WTC11 (cell line): ENCODE results near the gene UBE3C. TPM values are rescaled to one million over a fixed set of nuclear protein-coding genes. Genes with fewer than 3 reads are reported as not detected.

Experiments
- ATAC-seq: fragments of 200-7000 bp; cut with Tn5 transposase; 2 replicates; pipeline ENCODE4 v1.10.0; 2021; ENCODE audit warnings: mild to moderate bottlenecking, moderate library complexity
- CTCF ChIA-PET: fragments of 300-600 bp; sonication (Branson Sonifier 250); formaldehyde crosslinking; loops from one replicate; lab custom pipeline; 2021; ENCODE audit warnings: antibody characterized with exemption; lab: Charles Lee
- POLR2A ChIA-PET: fragments of 350-600 bp; sonication (Branson Sonifier 250); formaldehyde crosslinking; loops from one replicate; lab custom pipeline; 2021; ENCODE audit warnings: antibody characterized with exemption; lab: Charles Lee
- DNase-seq: peaks from one replicate; pipeline ENCODE4 v3.0.0; 2021; ENCODE audit warnings: low spot score
- H3K27ac Mint-ChIP-seq: 2 replicates; pipeline ENCODE4 v1.8.0; 2021; ENCODE audit warnings: mixed read lengths
- H3K27me3 Mint-ChIP-seq: 2 replicates; pipeline ENCODE4 v1.8.0; 2021; ENCODE audit warnings: low read depth, mild to moderate bottlenecking, moderate library complexity, mixed read lengths
- H3K36me3 Mint-ChIP-seq: 2 replicates; pipeline ENCODE4 v1.8.0; 2021; ENCODE audit warnings: mixed read lengths
- H3K4me1 Mint-ChIP-seq: 2 replicates; pipeline ENCODE4 v1.8.0; 2022; ENCODE audit warnings: mixed read lengths
- H3K4me3 Mint-ChIP-seq: 2 replicates; pipeline ENCODE4 v1.8.0; 2021; ENCODE audit warnings: mild to moderate bottlenecking, moderate library complexity, mixed read lengths
- H3K9me3 Mint-ChIP-seq: 2 replicates; pipeline ENCODE4 v1.8.0; 2021; ENCODE audit warnings: mixed read lengths
- ATF6 ChIP-seq: sonication (generic); formaldehyde crosslinking; IDR thresholded peaks from 2 replicates; pipeline ENCODE4 v1.8.1; 2023; ENCODE audit warnings: mild to moderate bottlenecking, missing genetic modification reagents
- EMX1 ChIP-seq: fragments of 250-450 bp; sonication (Bioruptor Pico); IDR thresholded peaks from 2 replicates; pipeline ENCODE4 v1.8.0; 2021; ENCODE audit warnings: mild to moderate bottlenecking
- ETV6 ChIP-seq: sonication (generic); formaldehyde crosslinking; IDR thresholded peaks from 2 replicates; pipeline ENCODE4 v1.8.1; 2022; ENCODE audit warnings: mild to moderate bottlenecking, missing genetic modification reagents
- GRHL2 ChIP-seq: fragments of 250-450 bp; sonication (Bioruptor Pico); IDR thresholded peaks from 2 replicates; pipeline ENCODE4 v1.8.0; 2022; ENCODE audit warnings: mild to moderate bottlenecking, moderate library complexity; ENCODE audit not compliant: insufficient replicate concordance, severe bottlenecking
- MXD4 ChIP-seq: fragments of 250-450 bp; sonication (Bioruptor Pico); IDR thresholded peaks from 2 replicates; pipeline ENCODE4 v1.8.0; 2021; ENCODE audit warnings: mild to moderate bottlenecking, moderate library complexity, borderline replicate concordance
- MYBL2 ChIP-seq: sonication (generic); formaldehyde crosslinking; IDR thresholded peaks from 2 replicates; pipeline ENCODE4 v1.8.1; 2023; ENCODE audit warnings: mild to moderate bottlenecking, moderate library complexity, missing genetic modification reagents
- NFATC4 ChIP-seq: fragments of 250-450 bp; sonication (Bioruptor Pico); IDR thresholded peaks from 2 replicates; pipeline ENCODE4 v1.9.0; 2021; ENCODE audit warnings: mild to moderate bottlenecking
- PRRX2 ChIP-seq: fragments of 250-450 bp; sonication (Bioruptor Pico); IDR thresholded peaks from 2 replicates; pipeline ENCODE4 v1.8.0; 2021; ENCODE audit warnings: mild to moderate bottlenecking
- ZBTB21 ChIP-seq: sonication (generic); formaldehyde crosslinking; IDR thresholded peaks from 2 replicates; pipeline ENCODE4 v1.8.1; 2023; ENCODE audit warnings: mild to moderate bottlenecking, missing genetic modification reagents, borderline replicate concordance
- ZNF121 ChIP-seq: sonication (generic); formaldehyde crosslinking; IDR thresholded peaks from 2 replicates; pipeline ENCODE4 v1.8.0; 2023; ENCODE audit warnings: missing genetic modification reagents
- ZNF263 ChIP-seq: sonication (generic); formaldehyde crosslinking; IDR thresholded peaks from 2 replicates; pipeline ENCODE4 v1.8.1; 2022; ENCODE audit warnings: low read depth, mild to moderate bottlenecking, moderate library complexity, missing genetic modification reagents
- ZNF396 ChIP-seq: fragments of 250-450 bp; sonication (Bioruptor Pico); IDR thresholded peaks from 2 replicates; pipeline ENCODE4 v1.8.0; 2021; ENCODE audit warnings: mild to moderate bottlenecking, moderate library complexity, borderline replicate concordance
- ZNF416 ChIP-seq: fragments of 250-450 bp; sonication (Bioruptor Pico); IDR thresholded peaks from 2 replicates; pipeline ENCODE4 v1.9.0; 2021; ENCODE audit warnings: mild to moderate bottlenecking, inconsistent platforms
- ZNF423 ChIP-seq: fragments of 250-450 bp; sonication (Bioruptor Pico); IDR thresholded peaks from 2 replicates; pipeline ENCODE4 v2.1.2; 2022; ENCODE audit warnings: mild to moderate bottlenecking, moderate library complexity
- total RNA-seq: library from RNA; stranded (reverse); gene quantifications from 3 replicates; pipeline ENCODE4 v1.2.3, GENCODE V29; 2021
- TF ChIP-seq, protein P1 (sequence below): fragments of 250-450 bp; sonication (Bioruptor Pico); IDR thresholded peaks from 2 replicates; pipeline ENCODE4 v1.9.0; 2021; ENCODE audit warnings: mild to moderate bottlenecking
- TF ChIP-seq, protein P2 (sequence below): sonication (generic); formaldehyde crosslinking; IDR thresholded peaks from 2 replicates; pipeline ENCODE4 v1.8.0; 2022; ENCODE audit warnings: mild to moderate bottlenecking, missing genetic modification reagents
- TF ChIP-seq, protein P3 (sequence below): fragments of 250-450 bp; sonication (Bioruptor Pico); IDR thresholded peaks from 2 replicates; pipeline ENCODE4 v2.1.2; 2022; ENCODE audit warnings: mild to moderate bottlenecking, moderate library complexity
- TF ChIP-seq, protein P4 (sequence below): sonication (generic); formaldehyde crosslinking; IDR thresholded peaks from 2 replicates; pipeline ENCODE4 v1.8.1; 2023; ENCODE audit warnings: mild to moderate bottlenecking, missing genetic modification reagents
- TF ChIP-seq, protein P5 (sequence below): sonication (generic); formaldehyde crosslinking; IDR thresholded peaks from 2 replicates; pipeline ENCODE4 v1.8.0; 2022; ENCODE audit warnings: missing genetic modification reagents

UBE3C gene
- total RNA-seq, 1 experiment from 2014 or later = 59.7 TPM

DNA sequence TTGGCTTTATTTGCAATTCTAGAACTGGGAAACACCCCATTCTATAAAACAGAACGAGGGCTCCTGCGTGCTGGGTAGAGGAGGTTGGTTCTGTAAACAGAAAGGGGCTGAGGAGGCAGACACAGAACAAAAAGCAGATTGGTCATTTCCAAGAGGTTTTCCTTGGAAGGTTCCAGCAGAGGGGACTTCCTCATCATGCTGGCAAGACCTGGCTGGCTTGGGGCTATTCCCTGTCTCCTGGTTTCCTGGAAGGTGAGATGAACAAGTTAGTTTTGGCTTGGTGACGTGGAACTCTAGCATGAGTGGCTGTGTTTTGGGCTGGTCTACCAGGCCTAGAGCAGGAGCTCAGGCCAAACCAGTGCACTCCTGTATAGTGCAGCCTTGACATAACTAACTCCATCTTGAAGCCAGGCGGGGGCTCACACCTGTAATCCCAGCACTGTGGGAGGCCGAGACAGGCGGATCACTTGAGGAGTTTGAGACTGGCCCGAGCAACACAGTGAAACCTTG, 172.0 kb downstream of the UBE3C start (continued):
- TF ChIP-seq, protein P1, sequence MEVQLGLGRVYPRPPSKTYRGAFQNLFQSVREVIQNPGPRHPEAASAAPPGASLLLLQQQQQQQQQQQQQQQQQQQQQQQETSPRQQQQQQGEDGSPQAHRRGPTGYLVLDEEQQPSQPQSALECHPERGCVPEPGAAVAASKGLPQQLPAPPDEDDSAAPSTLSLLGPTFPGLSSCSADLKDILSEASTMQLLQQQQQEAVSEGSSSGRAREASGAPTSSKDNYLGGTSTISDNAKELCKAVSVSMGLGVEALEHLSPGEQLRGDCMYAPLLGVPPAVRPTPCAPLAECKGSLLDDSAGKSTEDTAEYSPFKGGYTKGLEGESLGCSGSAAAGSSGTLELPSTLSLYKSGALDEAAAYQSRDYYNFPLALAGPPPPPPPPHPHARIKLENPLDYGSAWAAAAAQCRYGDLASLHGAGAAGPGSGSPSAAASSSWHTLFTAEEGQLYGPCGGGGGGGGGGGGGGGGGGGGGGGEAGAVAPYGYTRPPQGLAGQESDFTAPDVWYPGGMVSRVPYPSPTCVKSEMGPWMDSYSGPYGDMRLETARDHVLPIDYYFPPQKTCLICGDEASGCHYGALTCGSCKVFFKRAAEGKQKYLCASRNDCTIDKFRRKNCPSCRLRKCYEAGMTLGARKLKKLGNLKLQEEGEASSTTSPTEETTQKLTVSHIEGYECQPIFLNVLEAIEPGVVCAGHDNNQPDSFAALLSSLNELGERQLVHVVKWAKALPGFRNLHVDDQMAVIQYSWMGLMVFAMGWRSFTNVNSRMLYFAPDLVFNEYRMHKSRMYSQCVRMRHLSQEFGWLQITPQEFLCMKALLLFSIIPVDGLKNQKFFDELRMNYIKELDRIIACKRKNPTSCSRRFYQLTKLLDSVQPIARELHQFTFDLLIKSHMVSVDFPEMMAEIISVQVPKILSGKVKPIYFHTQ = peak; percentile 94
- TF ChIP-seq NFATC4 (CRISPR knock-in tag) = peak; percentile 92
- TF ChIP-seq, protein P2, sequence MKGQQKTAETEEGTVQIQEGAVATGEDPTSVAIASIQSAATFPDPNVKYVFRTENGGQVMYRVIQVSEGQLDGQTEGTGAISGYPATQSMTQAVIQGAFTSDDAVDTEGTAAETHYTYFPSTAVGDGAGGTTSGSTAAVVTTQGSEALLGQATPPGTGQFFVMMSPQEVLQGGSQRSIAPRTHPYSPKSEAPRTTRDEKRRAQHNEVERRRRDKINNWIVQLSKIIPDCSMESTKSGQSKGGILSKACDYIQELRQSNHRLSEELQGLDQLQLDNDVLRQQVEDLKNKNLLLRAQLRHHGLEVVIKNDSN (CRISPR knock-in tag) = no peak
- peak; percentile 93 for TF ChIP-seq ZNF423 (CRISPR knock-in tag)
- no peak for TF ChIP-seq ETV6 (CRISPR knock-in tag)
- TF ChIP-seq MYBL2 (CRISPR knock-in tag) = 0 out of 2 replicates have a peak, but pooled peaks have one; percentile 9
- peak; percentile 91; the same call in 1 of the 2 replicates for TF ChIP-seq ZNF416 (CRISPR knock-in tag)
- TF ChIP-seq EMX1 (CRISPR knock-in tag) = peak; percentile 94
- TF ChIP-seq MXD4 = peak; percentile 98
- peak; percentile 96 for TF ChIP-seq PRRX2 (CRISPR knock-in tag)
- no peak for TF ChIP-seq ZBTB21 (CRISPR knock-in tag)
- TF ChIP-seq, protein P3, sequence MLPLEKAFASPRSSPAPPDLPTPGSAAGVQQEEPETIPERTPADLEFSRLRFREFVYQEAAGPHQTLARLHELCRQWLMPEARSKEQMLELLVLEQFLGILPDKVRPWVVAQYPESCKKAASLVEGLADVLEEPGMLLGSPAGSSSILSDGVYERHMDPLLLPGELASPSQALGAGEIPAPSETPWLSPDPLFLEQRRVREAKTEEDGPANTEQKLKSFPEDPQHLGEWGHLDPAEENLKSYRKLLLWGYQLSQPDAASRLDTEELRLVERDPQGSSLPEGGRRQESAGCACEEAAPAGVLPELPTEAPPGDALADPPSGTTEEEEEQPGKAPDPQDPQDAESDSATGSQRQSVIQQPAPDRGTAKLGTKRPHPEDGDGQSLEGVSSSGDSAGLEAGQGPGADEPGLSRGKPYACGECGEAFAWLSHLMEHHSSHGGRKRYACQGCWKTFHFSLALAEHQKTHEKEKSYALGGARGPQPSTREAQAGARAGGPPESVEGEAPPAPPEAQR (CRISPR knock-in tag) = peak; percentile 99
- TF ChIP-seq, protein P4, sequence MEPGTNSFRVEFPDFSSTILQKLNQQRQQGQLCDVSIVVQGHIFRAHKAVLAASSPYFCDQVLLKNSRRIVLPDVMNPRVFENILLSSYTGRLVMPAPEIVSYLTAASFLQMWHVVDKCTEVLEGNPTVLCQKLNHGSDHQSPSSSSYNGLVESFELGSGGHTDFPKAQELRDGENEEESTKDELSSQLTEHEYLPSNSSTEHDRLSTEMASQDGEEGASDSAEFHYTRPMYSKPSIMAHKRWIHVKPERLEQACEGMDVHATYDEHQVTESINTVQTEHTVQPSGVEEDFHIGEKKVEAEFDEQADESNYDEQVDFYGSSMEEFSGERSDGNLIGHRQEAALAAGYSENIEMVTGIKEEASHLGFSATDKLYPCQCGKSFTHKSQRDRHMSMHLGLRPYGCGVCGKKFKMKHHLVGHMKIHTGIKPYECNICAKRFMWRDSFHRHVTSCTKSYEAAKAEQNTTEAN (CRISPR knock-in tag) = 0 out of 2 replicates have a peak, but pooled peaks have one; percentile 19

GRCh38 chr7:157312941-157313340, 174.2 kb downstream of the UBE3C start:
- DNase-seq (no peak), ATAC-seq (no peak)
- Mint-ChIP-seq H3K36me3 (no peaks in the 10 kb centered on the region), H3K27me3 (no peaks in the 10 kb centered on the region; the same call in 1 of the 2 replicates), H3K4me3 (no peak overlapping the region), H3K27ac (no peak overlapping the region), H3K9me3 (no peaks in the 10 kb centered on the region), H3K4me1 (peaks cover 53% of the 10 kb centered on the region)
- TF ChIP-seq ZNF121 (CRISPR knock-in tag) (0 out of 2 replicates have a peak, but pooled peaks have one; percentile 17), ZNF263 (CRISPR knock-in tag) (no peak)
- ChIA-PET POLR2A (no interaction called here), CTCF (interaction anchor here (0.5 kb wide), 1 partner anchor 20 kb away, joined by 3 read pairs; no protein-coding TSS in a partner anchor)

DNA sequence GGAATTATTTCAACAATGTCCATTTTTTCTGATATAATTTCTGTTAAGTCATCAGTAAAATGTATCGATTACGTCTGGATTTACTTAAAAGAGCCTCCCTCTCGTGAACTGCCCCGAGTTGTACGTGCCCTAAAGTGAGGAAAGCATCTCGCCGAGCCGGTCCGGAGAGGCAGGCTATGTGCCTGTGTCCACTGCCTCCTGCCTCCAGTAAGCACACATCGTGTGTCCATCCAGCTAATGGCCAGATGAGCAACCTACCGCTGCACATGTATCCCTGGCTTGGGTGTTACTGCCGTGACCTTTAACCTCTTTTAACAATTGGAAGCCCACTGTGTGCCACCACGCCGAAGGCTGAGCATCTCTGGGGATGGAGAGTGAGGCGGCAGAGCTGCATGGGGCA, 174.9 kb downstream of the UBE3C start:
- ChIA-PET CTCF (no interaction called here), POLR2A (no interaction called here)
- ATAC-seq (no peak), DNase-seq (no peak)
- Mint-ChIP-seq H3K9me3 (no peaks in the 10 kb centered on the region), H3K4me1 (peaks cover 58% of the 10 kb centered on the region), H3K36me3 (no peaks in the 10 kb centered on the region), H3K27me3 (no peaks in the 10 kb centered on the region; the same call in 1 of the 2 replicates), H3K27ac (peak overlapping the region; percentile 84; the same call in 1 of the 2 replicates), H3K4me3 (no peak overlapping the region)
- TF ChIP-seq, protein P5, sequence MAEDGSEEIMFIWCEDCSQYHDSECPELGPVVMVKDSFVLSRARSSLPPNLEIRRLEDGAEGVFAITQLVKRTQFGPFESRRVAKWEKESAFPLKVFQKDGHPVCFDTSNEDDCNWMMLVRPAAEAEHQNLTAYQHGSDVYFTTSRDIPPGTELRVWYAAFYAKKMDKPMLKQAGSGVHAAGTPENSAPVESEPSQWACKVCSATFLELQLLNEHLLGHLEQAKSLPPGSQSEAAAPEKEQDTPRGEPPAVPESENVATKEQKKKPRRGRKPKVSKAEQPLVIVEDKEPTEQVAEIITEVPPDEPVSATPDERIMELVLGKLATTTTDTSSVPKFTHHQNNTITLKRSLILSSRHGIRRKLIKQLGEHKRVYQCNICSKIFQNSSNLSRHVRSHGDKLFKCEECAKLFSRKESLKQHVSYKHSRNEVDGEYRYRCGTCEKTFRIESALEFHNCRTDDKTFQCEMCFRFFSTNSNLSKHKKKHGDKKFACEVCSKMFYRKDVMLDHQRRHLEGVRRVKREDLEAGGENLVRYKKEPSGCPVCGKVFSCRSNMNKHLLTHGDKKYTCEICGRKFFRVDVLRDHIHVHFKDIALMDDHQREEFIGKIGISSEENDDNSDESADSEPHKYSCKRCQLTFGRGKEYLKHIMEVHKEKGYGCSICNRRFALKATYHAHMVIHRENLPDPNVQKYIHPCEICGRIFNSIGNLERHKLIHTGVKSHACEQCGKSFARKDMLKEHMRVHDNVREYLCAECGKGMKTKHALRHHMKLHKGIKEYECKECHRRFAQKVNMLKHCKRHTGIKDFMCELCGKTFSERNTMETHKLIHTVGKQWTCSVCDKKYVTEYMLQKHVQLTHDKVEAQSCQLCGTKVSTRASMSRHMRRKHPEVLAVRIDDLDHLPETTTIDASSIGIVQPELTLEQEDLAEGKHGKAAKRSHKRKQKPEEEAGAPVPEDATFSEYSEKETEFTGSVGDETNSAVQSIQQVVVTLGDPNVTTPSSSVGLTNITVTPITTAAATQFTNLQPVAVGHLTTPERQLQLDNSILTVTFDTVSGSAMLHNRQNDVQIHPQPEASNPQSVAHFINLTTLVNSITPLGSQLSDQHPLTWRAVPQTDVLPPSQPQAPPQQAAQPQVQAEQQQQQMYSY (CRISPR knock-in tag) = no peak
- TF ChIP-seq ZNF396 (CRISPR knock-in tag) (no peak), GRHL2 (no peak), ATF6 (CRISPR knock-in tag) (no peak)
